CD4-positive, alpha-beta T cell treated with Interferon alpha-2 for 1 hour (primary cell): ENCODE measurements around the gene ATP6V1A.
A peak's percentile ranks its signal among the peaks of the same experiment; 100 is the strongest.

Source experiments
- DNase-seq, 2 donors: peaks; one replicate each; pipeline ENCODE4 v3.0.0-alpha.2; 2020 to 2022

The ATP6V1A gene

DNA sequence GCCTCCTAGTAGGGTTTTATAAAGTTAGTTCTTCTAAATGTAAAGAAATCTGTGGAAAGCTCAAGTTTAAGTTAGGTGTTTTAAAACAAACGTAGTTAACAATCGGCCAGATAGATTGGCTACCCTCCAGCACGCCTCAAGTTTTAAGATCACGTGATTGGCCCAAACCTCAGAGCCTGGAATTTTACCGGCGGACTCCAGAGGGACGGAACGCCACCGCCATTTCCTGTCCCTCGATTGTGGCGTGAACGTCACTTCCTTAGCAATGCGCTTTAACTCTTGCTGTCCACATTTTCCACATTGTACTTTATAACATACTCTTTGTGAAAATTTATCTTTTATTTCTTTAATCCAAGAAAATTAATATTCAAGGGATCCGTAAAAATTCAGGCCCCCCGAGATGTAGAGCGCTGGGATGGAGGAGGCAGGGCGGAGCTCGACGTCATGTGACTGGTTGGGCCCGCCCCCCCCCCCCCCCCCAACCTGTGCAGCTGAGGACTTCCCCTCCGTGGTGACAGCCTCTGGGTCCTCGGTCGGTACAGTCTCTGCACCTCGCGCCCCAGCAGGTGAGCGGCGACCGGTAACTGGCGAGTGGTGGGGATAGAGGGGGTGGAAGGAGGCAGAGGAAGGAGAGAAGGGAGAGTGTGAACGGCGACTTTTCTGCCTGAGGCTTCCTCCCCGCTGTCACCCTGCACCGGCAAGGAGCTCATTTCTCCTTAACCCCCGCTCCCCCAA lies at the start of gene ATP6V1A:
Gene ATP6V1A, plus strand, starts transcription at position 488 of the 735 bp plus-strand sequence. CDS start 31,719 bp downstream, outside the sequence.
- DNase-seq = peak; percentile 88 to 90

GRCh38 chr3:113697500-113698090 lies 49.2 kb upstream of the ATP6V1A start:
- no peak for DNase-seq

- DNase-seq = no peak
Observed at GRCh38 chr3:113698213-113698742, 48.6 kb upstream of the ATP6V1A start.

DNA sequence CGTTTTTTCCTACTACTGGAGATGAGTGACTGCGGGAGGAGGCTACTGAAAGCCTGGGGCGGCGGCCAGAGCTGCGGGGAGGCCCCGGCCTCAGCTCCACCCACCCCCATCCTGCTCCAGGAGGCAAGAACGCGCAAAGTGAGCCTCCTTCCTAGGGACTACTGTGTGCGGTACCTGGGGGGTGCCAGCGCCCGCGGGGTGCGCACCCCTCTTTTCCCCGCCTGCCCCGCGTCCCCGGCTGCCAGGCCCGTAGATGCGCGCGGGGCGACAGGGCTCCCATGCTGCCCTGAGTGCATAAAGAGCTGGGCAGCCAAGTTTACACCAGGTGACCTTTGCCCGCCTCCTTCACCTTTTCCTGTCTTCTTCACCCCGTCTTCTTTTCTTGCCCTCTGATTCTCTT lies 47.9 kb upstream of the ATP6V1A start:
- peak in 1 of 2 donors; percentile 23 for DNase-seq

GRCh38 chr3:113707835-113708234 lies 39.0 kb upstream of the ATP6V1A start:
- DNase-seq = no peak

DNA sequence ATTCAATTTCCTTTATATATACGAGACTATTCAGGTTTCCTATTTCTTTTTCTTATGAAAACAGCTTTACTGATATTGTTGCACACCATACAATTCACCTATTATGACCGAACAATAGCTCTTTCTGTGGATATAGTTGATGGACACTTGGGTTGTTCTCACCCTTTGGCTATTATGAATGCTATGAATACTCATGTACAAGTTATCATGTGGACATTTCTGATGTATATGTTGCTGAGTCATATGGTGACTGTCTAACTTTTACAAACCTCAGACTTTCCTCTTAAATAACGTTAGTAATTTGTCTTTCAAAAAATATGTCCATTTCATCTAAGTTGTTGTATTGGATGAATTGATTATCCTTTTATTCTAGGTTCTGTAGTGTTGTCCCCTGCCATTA lies 34.7 kb upstream of the ATP6V1A start:
- DNase-seq = no peak

DNA sequence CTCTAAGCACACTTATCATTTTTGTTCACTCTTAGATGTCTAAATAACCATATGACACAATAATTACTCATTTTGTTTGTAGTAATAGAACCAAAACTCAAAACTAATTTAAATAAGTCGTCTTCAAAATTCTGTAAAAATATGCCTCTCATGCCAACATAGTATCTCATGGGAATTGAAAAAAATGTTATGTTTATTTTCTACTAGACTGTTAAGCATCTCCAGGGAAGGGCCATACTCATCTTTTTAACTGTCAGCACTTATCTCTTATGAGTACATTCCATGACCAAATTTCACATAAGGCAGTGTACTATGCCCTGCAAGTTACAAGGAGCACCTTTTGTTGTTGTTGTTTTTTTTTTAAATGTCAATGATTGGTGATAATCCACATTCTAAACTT lies 32.1 kb upstream of the ATP6V1A start:
- no peak for DNase-seq

GRCh38 chr3:113717308-113717707 lies 29.5 kb upstream of the ATP6V1A start:
- DNase-seq = no peak

- no peak for DNase-seq
Observed at GRCh38 chr3:113717818-113718217, 29.0 kb upstream of the ATP6V1A start.

- DNase-seq = no peak
Observed at GRCh38 chr3:113719294-113719693, 27.5 kb upstream of the ATP6V1A start.

DNA sequence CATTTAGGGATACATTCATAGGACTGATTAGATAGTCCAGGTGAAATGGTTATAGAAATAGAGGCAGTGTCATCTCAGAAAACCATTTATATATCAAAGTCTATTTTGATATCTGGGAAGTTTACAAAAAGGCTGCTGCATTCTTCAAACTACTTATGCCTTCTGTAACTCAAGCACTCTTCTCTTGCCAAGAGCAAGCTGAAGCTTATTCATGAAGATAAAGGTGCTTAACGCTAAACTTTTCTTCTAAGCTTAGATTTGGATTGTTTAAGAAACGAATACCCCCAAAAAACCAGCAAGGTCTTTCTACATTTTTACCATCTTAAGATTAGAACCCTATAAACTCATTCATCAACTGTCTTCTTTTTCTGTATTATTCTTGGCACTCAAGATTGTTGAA lies 27.1 kb upstream of the ATP6V1A start:
- DNase-seq = no peak

DNA sequence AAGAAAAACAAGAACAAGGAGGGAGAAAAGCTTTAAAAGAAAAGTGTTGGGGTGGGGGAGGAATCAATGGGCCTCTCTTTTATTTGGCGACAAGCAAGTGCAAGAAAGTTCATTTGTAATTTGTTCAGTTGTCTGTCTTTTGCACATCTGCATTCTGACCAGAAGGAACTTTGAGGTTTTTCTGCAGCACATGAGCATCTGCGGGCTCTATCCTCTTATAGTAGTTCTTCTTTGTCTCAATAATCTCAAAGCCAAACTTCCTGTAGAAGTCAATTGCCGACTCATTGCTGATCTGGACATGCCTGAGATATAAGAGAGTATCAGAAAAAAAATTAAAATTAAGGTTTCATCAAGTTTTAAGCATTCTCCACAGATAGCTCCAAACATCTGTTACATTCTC lies 25.2 kb upstream of the ATP6V1A start:
- no peak for DNase-seq

DNA sequence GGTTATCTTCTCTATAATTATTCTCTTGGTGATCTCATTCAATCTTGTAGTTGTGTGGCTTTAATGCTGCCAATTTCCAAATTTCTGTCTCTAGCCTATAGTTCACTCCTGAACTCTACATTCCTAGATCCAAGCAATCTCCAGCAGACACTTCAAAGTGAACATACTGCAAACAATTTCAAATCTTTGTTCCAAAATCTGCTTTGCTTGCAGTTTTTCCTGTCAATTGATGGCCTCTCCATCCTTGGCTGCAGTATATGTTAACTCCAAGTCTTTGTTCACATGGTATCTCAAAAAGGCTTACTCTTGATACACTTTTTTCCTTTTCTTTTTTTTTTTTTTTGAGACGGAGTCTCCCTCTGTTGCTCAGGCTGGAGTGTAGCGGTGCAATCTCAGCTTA lies 18.2 kb upstream of the ATP6V1A start:
- no peak for DNase-seq

DNA sequence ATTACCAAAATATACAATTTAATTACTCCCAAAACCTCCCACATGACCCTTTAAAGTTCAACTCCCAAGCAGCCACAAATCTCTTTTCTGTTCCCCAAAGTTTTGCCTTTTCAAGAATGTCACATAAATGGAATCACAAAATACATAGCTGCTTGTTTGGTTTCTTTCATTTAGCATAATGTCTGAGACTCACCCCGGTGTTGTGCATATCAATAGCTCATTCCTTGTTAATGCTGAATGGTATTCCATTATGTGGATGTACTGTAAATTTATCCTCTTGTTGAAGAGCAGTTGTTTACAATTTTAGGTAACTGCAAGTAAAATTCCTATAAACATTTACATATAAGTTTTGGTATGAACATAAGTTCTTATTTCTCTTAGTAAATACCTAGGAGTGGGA lies 16.3 kb upstream of the ATP6V1A start:
- no peak for DNase-seq

DNA sequence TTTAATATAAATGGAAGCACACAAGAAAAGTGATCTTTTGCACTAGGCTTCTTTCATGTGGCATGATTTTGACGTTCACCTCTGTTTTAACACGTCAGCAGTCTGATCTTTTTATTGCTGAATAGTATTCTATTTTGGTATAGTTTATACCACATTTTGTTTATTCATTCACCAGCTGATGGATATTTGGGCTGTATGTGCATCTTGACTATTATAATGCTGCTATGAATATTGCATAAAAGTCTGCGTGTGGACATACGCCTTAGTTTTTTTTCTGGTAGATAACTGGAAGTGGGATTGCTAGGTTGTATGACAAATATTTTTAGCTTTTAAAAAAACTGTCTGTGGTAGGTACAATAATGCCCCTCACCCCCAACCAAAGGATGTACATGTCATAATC lies 15.1 kb upstream of the ATP6V1A start:
- no peak for DNase-seq

DNA sequence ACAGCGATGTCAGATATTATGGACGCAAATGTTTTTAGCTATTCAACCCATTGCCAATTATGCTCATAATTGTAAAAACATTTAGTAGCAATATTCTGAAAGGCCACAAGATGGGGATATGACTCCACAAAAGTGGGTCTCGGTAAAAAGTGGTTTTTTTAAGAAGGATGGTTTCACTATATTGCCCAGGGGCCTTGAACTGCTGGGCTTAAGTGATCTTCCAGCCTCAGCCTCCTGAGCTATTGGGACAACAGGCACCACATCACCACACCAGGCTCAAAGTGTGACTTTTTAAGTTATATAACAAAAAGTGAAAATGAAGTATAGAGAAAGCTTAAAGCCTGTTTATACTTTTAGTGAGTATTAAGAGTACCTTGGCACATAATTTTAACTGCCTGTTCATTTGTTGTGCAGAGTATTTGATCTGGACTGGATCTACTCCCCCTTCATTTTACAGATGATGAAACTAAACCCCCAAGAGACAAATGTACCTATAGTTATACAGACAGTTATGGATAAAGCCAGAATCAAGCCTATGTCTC lies 10.2 kb upstream of the ATP6V1A start:
- peak; percentile 32 to 82 for DNase-seq

- DNase-seq = no peak
Observed at GRCh38 chr3:113741086-113741485, 5.7 kb upstream of the ATP6V1A start.

GRCh38 chr3:113741620-113742019 lies 5.2 kb upstream of the ATP6V1A start:
- no peak for DNase-seq

GRCh38 chr3:113743006-113743630 lies 3.7 kb upstream of the ATP6V1A start:
- peak in 1 of 2 donors; percentile 53 for DNase-seq

- DNase-seq = peak; percentile 85 to 90
Observed at GRCh38 chr3:113744941-113745755, 1.7 kb upstream of the ATP6V1A start.

DNA sequence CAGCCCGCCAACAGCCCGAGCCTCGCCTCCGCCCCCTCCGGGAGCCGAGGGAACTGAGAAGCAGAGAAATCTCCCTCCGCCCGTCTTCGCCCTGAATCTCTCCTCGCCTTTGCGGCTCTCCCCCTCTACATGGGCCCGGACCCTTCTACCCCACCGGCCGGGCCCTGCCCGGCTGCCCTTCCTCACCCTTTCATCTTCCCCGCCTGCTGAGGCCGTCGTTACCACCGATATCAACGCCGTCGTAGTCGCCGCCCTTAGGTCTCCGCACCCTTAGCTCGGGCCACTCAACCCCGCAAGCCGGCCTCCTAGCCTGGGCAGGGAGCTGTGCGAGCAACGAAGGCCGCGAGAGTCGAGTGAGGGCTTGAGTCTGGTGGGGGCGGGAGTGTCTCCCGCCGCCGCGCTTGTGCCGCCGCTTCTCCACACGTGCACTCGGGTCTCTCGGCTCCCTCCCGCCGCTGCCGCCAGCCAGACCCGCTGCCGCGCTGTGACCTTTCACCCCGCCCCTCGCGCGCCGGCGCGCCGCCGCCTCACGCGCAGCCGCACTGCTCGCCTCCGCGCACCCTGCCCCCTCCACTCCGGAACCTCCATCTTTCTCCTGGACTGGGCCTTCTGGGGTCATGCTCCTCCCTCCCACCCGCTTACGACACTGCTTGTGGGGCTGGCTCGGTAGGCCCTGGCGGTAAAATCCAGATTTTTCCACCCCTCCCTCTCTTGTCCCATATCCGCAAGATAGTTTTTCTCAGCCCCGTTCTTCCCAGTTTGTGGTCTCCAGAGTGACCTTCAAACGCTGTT lies 883 bp upstream of the ATP6V1A start, which contains the start of gene NAA50:
Gene NAA50, minus strand, starts transcription at position 494 of the 792 bp plus-strand sequence. Its CDS starts 300 bp downstream, at position 194.
- DNase-seq = peak; percentile 95 to 96
